HG03558 (cell line): ENCODE data around the gene NFIA.
"Not testable (repeated sequence)": the region's sequence is repeated elsewhere in the genome, so short reads cannot be mapped to it uniquely, and the experiment has no call there.

Source experiments
- ATAC-seq: cut with Tn5 transposase; IDR thresholded peaks from one replicate; pipeline ENCODE4 v1.9.1; 2021; ENCODE audit warnings: moderate number of reproducible peaks; ENCODE audit not compliant: unreplicated experiment; ENCODE audit errors: extremely low read depth

Gene NFIA

DNA sequence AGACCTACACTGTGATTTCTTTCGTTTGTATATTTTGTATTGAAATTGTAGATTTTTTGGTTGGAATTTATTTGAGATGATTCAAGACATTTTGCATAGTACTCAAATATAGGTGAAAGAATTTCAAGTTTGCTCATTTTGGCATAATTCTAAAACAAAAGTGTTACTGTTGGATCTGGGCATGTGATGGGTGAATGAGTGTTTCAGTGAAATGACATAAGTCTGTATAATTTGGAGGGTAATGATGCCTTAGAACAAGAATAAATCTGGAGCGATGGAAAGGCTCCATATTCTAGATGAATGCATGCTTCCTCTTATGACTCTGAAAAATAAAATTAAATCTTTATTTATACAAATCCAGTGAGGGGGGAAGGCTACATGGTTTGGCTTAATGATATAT is 41.0 kb downstream of the NFIA start:
- ATAC-seq: no peak

DNA sequence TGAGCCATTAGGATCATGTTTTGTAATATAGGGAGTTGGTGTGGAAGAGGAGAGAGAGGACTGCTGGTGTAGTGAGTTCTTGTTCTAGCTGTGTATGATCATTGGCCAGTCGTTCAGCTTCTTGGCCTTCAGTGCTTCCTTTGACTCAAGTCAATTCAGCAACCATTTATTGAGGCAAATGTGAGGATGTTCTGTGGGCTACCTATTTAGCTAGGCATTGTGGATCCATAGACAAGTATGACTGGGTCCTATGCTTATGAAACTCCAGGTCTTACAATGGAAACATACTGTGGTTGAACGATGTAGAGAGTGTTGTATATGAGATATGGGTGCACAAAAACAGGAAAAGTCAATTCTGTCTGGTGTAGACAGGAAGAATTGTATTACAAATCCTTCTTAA is 41.7 kb downstream of the NFIA start:
- no peak for ATAC-seq

DNA sequence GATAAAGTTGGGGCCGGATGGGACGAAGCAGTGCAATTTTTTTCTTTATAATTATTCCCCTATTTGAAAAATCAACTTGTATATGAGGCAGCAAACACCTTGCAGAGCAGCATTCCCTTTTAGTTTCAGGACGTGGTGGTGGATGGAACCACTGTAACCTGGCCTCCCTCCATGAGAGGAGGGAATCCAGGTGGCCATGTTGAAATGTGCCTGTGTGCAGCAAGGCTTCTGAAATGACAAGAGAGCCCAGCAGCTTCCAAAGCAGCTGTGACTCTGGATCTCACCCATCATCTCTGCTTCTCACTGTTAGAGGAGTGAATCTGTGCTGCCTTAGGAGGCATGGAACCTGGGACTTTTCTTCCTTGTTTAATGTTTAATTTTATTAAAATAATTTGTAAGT is 42.3 kb downstream of the NFIA start:
- ATAC-seq: no peak

DNA sequence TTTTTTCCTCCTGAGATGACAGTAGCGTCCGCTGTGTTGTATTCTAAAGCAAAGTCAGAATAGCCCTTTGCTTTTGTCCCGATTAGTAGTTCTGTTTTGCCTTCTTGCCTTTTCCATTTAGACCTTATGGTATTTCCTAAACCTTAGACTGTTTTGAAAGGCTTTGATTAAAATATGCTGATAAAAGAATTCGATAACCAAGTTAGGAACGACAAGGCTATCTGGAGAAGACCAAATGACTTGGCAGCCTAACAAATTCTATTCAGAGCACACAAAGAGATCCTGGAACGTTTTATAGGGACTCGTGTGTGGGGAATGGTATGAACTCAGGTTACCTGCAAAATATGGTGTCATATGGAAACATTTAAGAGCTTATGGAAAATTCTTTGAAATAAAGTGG is 42.9 kb downstream of the NFIA start:
- no peak for ATAC-seq

DNA sequence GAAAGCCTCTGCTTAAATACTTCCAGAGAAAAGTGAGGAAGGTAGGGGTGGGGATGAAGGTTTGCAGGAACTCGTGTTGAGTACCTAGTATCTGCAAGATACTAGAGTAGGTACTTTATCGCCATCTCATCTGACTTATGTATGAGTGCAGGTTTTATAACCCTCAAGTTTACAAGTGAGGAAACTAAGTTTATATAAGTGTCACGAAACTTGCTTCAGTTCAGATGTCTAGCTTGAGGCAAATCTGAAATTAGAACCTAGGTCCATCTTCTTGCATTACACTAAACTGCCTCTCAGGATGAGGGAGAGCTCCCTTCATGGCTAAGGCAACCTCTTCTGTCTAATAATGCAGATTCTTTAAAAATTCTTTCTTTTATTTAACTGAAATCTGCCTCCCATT is 43.5 kb downstream of the NFIA start:
- ATAC-seq: no peak

DNA sequence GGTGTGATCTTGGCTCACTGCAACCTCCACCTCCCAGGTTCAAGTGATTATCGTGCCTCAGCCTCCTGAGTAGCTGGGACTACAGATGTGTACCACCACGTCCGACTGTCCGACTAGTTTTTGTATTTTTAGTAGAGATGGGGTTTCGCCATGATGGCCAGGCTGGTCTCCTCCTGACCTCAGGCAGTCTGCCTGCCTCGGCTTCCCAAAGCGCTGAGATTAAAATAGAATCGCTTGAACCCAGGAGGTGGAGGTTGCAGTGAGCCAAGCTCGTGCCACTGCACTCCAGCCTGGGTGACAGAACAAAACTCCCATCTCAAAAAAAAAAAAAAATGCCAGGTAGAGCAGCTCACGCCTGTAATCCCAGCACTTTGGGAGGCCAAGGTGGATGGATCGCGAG is 44.5 kb downstream of the NFIA start:
- not testable (repeated sequence) for ATAC-seq

DNA sequence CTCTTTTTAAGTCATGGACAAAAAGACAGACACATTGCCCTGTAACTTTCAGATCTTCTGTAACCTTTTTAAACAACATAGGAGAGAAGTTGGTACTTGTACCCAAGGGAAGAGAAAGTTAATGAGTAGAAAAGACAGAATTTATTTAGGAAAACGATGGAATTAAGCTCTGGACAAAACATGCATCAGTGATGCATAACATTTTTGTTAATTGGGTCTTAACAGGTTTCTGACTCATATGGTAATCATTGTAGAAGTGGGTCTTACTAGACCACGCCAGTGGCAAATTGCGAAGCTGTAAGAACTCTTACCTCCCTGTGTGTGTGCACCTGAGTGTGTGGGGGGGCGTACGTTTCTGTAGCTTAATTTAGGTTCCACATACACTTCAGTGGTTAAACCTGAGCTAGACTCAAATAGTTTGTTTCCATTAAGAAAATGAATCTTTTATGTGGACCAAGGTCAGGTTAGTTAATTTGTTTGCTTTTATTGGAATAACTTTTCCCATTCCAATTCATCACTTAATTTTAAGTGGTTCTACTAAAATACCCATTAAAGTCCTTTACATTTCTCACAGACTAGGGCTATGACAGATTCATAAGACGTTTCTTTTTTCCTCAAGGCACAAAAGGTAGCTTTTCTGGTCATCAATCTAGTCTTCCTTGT is 48.1 kb downstream of the NFIA start:
- ATAC-seq: no peak

DNA sequence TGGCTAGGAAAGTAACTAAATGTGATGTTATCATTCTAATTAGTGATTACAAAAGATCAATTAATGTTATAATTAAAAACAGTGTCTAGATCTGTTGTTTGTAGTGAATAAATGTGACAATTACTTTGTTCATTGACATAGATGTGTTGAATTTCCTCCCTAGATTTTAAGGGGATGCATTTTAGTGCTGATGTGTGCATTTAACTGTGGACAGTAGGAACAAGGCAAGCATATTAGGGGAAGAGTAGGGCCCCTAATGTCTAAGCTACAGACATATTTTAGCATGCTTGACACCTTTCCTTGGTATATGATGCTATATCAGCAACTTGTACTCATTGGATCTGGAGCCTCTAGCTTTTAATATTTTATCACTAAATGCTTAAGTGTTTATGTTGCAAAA is 48.9 kb downstream of the NFIA start:
- no peak for ATAC-seq

DNA sequence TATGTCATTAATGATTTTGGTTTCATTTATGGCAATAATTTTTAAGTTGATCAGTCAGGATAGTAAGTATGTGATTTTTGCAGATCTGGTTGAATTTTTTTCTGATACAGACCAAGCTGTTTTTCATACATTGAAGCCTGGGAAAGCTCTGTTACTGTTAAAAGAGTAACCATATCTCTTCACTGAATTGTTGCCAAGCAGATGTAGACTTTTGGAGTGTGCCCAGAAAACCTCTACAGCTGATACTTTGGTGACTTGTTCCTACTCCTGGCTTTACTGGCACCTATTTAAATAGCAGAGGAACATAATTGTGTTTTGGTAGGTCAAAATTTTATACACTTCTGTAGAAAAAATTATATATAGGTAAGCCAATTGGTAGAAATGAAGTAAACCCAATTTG is 49.4 kb downstream of the NFIA start:
- no peak for ATAC-seq

DNA sequence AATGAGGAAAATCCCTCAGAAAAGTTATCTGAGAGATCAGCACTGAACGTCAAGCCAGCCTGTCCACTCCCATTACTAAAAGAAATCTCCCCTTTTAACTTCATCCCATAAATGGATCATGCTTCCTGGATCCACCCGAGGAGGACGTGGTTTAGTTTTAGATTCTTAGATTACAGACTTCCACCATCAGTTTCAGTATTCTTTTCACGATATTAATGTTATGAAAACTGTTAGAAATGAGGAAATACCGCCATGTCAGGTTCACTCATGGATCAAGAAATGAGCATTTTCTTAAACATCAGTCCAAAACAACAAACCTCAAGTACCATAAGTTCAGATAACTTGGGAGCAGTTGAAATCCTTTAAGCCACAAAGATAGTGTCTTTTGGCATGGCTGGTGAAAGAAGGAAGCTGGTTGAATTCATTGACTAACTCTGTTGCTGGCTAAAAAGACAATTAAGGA is 49.8 kb downstream of the NFIA start:
- ATAC-seq: no peak

DNA sequence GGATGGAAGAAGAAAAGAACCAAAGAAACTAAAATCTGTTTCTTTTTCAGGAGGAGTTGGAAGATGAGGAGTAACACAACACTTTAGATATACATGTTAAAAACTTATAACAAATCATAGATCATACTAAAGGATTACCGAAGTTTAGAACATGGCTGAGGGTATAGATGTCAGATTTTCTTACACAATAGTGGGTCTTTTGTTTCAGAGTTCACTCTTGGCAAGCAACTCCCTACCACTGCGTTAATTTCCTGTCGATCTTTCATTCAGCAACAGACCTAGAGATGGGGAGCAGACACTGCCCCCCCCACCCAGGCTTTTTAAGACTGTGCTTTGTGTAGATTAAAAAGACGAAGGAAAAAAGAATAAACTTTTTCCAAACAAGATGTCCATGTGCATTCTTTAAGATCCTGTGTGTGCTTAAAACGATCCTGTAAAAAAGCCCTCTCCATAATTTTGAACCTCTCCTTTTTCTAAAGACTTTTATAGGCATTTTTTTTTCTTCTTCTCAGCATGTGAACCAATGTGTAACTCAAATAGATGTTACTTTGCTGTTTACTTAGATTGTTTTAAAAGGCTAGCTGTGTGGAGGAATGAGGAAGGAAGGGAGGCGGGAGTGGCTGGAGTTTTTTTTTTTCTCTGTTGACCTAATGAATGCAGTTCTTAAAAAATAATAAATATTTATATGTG is 50.4 kb downstream of the NFIA start:
- ATAC-seq: no peak

DNA sequence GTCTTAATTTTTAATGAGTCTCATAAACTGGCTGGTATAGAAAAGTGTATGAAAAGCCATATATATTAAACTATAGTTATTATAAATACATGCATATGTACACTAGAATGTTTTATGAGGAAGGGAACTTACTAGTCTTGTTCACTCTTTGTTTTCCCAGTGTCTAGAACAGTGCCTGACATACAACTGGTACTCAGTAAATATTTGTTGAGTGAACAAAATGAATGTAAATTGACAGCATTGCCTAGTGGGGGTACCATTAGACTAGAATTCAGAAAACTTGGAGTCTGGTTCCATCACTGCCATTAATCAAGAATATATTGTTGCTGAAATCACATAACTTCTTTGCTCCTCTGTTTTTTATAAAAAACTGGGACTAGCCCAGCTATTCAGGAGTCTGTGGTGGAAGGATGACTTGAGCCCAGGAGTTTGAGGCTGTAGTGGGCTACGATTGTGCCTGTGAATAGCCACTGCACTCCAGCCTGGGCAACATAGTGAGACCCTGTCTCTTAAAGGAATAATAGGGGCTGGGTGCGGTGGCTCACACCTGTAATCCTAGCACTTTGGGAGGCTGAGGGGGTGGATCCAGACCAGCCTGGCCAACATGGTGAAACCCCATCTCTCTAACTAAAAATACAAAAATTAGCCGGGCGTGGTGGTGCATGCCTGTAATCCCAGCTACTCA is 51.1 kb downstream of the NFIA start:
- no peak for ATAC-seq

DNA sequence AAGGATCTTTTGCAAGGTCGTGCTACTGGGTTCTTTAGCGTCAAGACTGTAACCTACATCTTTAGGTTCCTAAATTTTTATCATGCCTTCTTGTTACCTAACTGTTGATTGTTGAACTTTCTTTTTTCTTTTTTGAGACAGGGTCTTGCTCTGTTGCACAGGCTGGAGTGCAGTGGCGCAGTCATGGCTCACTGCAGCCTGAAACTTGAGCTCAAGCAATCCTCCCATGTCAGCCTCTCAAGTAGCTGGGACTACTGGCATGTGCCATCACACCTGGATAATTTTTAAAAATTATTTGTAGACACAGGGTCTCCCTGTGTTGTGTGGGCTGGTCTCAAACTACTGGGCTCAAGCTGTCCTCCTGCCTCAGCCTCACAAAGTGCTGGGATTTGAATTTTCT is 52.9 kb downstream of the NFIA start:
- no peak for ATAC-seq

DNA sequence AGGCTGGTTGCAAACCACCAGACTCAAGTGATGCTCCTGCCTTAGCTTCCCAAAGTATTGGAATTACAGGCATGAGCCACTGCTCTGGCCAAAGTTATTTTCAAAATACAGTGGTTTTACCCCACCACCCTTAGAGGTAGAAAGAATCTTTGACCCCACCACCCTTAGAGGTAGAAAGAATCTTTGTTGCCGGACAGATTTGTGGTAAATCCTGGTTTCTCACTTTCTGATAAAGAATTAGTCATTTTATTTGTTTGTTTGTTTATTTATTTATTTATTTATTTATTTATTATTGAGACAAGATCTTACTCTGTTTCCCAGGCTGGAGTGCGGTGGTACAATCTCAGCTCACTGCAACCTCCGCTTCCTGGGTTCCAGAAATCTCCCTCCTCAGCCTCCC is 55.9 kb downstream of the NFIA start:
- no peak for ATAC-seq

DNA sequence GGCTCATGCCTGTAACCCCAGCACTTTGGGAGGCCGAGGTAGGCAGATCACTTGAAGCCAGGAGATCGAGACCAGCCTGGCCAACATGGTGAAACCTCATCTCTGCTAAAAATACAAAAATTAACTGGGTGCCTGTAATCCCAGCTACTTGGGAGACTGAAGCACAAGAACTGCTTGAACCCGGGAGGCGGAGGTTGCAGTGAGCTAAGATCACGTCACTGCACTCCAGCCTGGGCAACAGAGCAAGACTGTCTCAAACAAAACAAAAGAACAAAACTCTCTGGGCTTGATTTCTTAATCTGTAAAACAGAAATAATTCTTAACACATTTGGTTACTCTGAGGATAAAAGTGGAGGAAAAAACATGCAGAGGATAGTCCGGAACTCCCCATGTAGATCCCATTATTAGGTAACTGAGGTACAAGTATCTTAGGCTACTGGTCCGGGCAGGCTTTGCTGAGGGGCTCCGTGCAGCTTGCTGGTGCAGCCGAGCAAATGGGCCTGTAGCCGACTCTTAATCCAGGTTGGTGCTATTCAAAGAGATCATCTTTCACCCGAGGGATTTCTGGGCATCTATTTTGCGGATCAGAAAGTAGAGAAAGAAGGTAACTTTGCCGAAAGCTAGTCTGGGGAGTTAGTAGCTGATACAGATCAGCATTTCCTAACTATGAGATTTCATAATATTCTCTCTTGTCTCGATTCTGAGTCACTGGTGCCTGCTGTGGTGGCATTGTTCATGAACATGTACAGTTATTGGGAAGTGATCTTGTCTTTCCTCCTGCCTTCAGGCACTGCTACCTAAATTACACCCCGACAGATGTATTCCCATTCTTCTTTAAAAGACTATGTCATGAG is 56.8 kb downstream of the NFIA start:
- ATAC-seq: no peak

DNA sequence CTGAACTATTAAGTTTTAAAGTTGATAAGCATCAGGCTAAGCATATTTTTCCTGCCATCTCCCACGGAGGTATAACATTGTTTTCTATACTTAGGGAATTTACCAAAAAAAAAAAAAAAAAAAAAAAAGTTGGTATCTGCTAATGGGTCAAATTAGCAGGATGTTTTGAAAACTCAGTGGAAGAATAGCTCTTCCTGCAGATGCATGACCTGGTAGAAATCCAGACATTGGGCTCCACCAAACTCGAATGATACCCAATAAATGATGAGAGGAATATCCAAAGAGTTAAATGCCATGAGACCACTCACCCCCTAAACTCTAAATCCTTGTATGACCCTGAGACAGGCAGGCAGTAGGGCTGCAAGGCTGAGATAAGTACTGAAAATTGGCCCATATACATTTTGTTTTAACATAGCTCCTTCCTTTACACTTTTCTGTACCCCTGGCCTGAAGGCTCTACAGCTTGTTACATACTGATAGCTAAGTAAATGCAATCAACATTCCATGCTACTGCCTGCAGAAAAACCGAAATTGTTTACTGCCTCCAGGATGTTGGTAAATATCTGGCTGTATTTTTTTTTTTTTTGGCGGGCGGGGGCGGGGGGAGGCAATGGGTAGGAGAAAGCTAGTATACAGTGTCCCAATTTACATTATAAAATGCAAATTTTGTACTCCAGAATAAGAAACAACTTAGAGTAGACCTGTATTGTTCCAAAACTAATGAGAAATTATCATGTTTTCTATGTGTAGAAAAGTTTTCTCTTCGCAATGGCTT is 57.6 kb downstream of the NFIA start:
- no peak for ATAC-seq

DNA sequence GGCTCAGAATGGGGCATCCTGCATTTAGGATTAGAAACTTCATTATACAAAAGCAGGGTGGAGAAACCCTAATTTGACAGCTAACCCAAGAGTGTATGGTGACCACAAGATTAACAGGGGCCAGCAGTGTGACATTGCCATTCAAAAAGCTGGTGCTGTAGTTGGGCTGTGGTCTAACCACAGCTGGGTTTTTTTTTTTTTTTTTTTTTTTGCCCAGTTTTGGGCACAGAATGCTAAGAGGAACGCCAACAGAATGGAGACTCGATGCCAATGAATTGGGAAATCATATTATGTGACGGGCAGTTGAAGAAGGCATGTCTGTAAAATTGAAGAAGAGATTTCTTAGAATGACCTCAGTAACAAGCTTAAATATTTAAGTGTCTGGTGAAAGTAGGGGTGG is 58.4 kb downstream of the NFIA start:
- ATAC-seq: no peak

DNA sequence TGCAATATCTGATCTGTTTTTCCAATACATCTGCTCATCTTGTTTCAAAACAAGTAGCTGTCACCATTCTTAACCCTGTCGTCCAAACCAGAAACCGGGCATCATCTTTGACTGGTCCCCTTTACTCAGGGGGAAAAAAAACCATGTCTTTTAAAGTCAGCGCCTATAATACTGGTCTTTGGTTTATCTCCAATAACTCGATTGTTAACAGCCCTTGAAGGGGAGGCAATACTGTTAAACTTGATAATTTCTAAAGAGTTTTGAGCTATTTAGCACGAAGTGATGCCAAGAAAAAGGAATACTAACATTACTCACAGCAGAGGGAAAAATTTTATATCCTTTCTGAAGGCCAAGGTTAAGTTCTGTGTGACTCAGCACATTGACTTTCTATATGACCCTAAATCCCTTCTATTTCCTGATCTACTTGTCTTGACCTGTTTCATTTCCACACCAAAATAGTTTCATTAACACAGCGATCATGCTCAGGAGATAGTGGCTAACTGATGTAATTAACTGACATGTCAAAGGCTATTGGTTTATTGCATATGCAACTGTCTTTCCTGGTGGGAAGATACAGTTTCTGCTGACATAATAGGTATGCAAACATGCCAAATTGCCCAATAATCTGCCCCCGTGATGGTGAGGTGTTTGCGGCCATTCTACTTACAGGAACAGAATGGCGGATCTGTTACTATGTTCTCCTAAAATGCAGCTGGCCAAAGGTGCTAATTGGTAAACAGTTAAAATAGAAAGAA is 59.1 kb downstream of the NFIA start:
- no peak for ATAC-seq

DNA sequence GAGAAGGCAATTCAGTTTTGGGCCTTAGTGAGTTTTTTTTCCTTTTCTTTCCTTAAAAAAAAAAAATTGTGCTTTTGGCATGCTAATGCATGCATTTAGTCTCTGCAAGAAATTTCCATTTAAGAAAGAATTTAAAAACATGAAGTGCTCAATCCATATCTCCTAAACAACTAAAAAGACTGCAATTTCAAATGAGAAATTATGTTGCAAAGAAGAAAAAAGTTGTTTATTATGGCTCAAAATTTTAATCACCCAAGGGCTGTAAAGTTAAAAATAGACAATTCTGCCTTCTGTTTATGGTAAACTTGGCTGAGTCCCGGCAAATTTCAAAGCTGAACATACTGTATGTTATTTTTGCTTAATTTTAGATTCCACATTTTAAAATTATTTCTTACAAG is 59.7 kb downstream of the NFIA start:
- no peak for ATAC-seq
